HepG2 (cell line): Measurements from ENCODE around the gene CPXM2.

Experiments used
- ATM ChIP-seq: fragments of 450-650 bp; IDR thresholded peaks from 2 replicates; pipeline ENCODE4 v1.7.1; 2017; ENCODE audit warnings: mild to moderate bottlenecking, borderline replicate concordance
- FOXK1 ChIP-seq: sonication (generic); formaldehyde crosslinking; IDR thresholded peaks from 2 replicates; pipeline ENCODE4 v1.4.0; 2020; ENCODE audit warnings: low read depth, missing genetic modification reagents, borderline replicate concordance
- ZBTB33 ChIP-seq: sonication (generic); formaldehyde crosslinking; IDR thresholded peaks from 2 replicates; pipeline ENCODE4 v1.4.0; 2020; ENCODE audit warnings: missing genetic modification reagents

GRCh38 chr10:123786896-123787295 is 104.7 kb downstream of the CPXM2 start:
- TF ChIP-seq FOXK1 (CRISPR knock-in tag) (no peak), ATM (no peak), ZBTB33 (CRISPR knock-in tag) (no peak)
